GM21390 (cell line): ENCODE data around the gene SSH2.
"Not testable (repeated sequence)": the region's sequence is repeated elsewhere in the genome, so short reads cannot be mapped to it uniquely, and the experiment has no call there.

Experiments
- ATAC-seq: cut with Tn5 transposase; IDR thresholded peaks from one replicate; pipeline ENCODE4 v1.9.1; 2021; ENCODE audit not compliant: unreplicated experiment

Gene SSH2

GRCh38 chr17:29749045-29749825 lies 180.8 kb downstream of the SSH2 start:
- no peak for ATAC-seq

- ATAC-seq = no peak
These were observed 181.6 kb downstream of the SSH2 start for GRCh38 chr17:29748400-29748799.

- ATAC-seq = no peak
These were observed 182.4 kb downstream of the SSH2 start for GRCh38 chr17:29747660-29748059.

GRCh38 chr17:29746669-29747068 lies 183.4 kb downstream of the SSH2 start:
- no peak for ATAC-seq

- no peak for ATAC-seq
These were observed 185.9 kb downstream of the SSH2 start for GRCh38 chr17:29744121-29744520.

- ATAC-seq = no peak
These were observed 187.9 kb downstream of the SSH2 start for GRCh38 chr17:29742210-29742513.

- no peak for ATAC-seq
These were observed 190.0 kb downstream of the SSH2 start for GRCh38 chr17:29740017-29740416.

- ATAC-seq = no peak
These were observed 195.4 kb downstream of the SSH2 start for GRCh38 chr17:29734640-29735039.

GRCh38 chr17:29733166-29733565 lies 196.9 kb downstream of the SSH2 start:
- ATAC-seq = no peak

- no peak for ATAC-seq
These were observed 197.4 kb downstream of the SSH2 start for GRCh38 chr17:29732613-29733012.

GRCh38 chr17:29732209-29732608 lies 197.8 kb downstream of the SSH2 start:
- no peak for ATAC-seq

GRCh38 chr17:29731589-29731929 lies 198.5 kb downstream of the SSH2 start:
- ATAC-seq = no peak

GRCh38 chr17:29728490-29728889 lies 201.5 kb downstream of the SSH2 start:
- ATAC-seq = no peak

GRCh38 chr17:29726715-29727252 lies 203.2 kb downstream of the SSH2 start:
- ATAC-seq = no peak

GRCh38 chr17:29725408-29725807 lies 204.6 kb downstream of the SSH2 start:
- not testable (repeated sequence) for ATAC-seq

GRCh38 chr17:29723278-29724047 lies 206.6 kb downstream of the SSH2 start:
- ATAC-seq = no peak

GRCh38 chr17:29722411-29723198 lies 207.4 kb downstream of the SSH2 start:
- ATAC-seq = peak; percentile 63

GRCh38 chr17:29720551-29720950 lies 209.5 kb downstream of the SSH2 start:
- ATAC-seq = no peak

- no peak for ATAC-seq
These were observed 210.6 kb downstream of the SSH2 start for GRCh38 chr17:29719469-29719868.

- ATAC-seq = no peak
These were observed 211.5 kb downstream of the SSH2 start for GRCh38 chr17:29718446-29719039.

- ATAC-seq = no peak
These were observed 212.2 kb downstream of the SSH2 start for GRCh38 chr17:29717817-29718216.
